ENCODE results near the gene LTO1. TPM values are rescaled to one million over a fixed set of nuclear protein-coding genes. Genes with fewer than 3 reads are reported as not detected.
"Not testable (repeated sequence)": the region's sequence is repeated elsewhere in the genome, so short reads cannot be mapped to it uniquely, and the experiment has no call there.

LTO1 gene
- total RNA-seq, 1 donor: 19.0 TPM

DNA sequence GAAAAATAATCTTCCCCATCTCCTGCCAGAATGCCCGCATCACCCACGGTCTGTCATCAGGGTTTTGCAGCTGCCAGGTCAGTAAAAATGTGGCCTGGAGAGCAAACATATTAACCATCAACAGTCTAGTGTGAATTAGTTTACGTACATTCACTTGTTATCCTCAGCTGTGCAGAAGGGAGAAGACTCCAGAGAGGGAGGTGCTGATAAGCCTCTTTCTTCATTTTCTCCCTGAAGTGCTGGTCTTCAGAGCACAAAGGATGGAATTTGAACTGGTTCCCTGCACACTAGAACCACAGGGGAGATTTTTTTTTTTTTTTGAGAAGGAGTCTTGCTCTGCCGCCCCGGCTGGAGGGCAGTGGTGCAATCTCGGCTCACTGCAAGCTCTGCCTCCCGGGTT, 20.4 kb upstream of the LTO1 start:
- no peak for DNase-seq (ENCODE audit: low read depth)
- TF ChIP-seq, protein P1, sequence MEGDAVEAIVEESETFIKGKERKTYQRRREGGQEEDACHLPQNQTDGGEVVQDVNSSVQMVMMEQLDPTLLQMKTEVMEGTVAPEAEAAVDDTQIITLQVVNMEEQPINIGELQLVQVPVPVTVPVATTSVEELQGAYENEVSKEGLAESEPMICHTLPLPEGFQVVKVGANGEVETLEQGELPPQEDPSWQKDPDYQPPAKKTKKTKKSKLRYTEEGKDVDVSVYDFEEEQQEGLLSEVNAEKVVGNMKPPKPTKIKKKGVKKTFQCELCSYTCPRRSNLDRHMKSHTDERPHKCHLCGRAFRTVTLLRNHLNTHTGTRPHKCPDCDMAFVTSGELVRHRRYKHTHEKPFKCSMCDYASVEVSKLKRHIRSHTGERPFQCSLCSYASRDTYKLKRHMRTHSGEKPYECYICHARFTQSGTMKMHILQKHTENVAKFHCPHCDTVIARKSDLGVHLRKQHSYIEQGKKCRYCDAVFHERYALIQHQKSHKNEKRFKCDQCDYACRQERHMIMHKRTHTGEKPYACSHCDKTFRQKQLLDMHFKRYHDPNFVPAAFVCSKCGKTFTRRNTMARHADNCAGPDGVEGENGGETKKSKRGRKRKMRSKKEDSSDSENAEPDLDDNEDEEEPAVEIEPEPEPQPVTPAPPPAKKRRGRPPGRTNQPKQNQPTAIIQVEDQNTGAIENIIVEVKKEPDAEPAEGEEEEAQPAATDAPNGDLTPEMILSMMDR (IDR thresholded peaks at IDR 0.05; ENCODE audit: insufficient read depth, low read depth, low read length): no peak
- H3K4me3 ChIP-seq (ENCODE audit: low read depth, low read length): no peak overlapping the region

DNA sequence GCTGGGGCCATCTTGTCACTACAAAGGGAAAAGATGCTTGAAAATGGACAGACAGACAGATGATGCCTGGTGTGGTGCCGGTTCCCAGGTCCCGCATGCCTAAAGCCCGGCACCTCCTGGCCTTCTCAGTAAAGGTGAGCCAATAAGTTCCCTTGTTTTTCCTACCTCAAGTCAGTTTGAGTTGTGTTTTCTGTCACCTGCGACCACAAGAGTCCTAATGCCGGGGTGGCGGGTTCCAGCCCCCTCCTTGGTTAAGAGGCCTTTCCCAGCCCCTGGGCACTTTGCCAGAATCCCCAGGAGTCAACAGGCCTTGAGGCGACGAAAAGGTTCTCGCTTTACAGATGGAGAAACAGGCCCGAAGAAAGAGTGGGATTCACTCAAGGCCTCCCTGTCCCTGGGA, 19.6 kb upstream of the LTO1 start:
- TF ChIP-seq, protein P1 (IDR thresholded peaks at IDR 0.05; ENCODE audit: insufficient read depth, low read depth, low read length): no peak
- H3K4me3 ChIP-seq (ENCODE audit: low read depth, low read length): no peak overlapping the region
- no peak for DNase-seq (ENCODE audit: low read depth)

- H3K4me3 ChIP-seq (ENCODE audit: low read depth, low read length): no peak overlapping the region
- no peak for DNase-seq (ENCODE audit: low read depth)
- TF ChIP-seq, protein P1 (IDR thresholded peaks at IDR 0.05; ENCODE audit: insufficient read depth, low read depth, low read length): no peak
These were observed 17.3 kb upstream of the LTO1 start for GRCh38 chr11:69692422-69692821.

- no peak overlapping the region for H3K4me3 ChIP-seq (ENCODE audit: low read depth, low read length)
- peak; percentile 63 for DNase-seq (ENCODE audit: low read depth)
- TF ChIP-seq, protein P1 (IDR thresholded peaks at IDR 0.05; ENCODE audit: insufficient read depth, low read depth, low read length): no peak
These were observed 16.3 kb upstream of the LTO1 start for GRCh38 chr11:69691463-69691862.

DNA sequence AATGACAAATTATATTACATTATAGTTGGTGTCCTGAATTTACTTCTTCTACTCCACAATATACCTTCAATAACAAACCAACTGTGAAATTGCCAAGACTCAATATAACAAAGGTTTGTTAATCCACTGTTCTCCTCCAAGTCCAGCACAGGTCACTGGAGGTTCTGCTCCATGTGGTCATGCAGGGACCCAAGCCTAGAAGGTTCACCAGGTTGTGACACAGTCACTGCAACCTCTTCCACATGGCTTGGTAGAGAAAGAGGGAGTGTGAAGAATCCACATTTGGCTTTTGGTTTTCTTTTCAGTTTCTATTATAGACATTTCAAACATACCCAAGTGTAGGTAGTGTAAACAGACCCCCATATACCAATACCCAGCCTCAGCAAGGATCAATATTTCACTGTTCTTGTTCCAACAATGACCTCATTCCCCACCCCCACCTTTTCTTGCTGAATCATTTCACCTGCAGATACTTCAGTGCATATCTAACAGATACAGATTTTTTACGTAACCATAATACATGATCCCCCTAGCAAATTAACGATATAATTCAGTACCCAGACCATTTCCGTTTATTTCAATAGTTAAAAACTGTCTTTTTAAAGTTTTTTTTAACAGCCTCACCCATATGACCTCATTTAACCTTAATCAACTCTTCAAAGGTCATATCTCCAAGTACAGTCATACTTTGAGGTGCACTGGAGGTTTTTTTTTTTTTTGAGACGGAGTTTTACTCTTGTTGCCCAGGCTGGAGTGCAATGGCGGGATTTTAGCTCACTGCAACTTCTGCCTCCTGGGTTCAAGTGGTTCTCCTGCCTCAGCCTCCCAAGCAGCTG, 14.5 kb upstream of the LTO1 start:
- DNase-seq (ENCODE audit: low read depth): no peak
- TF ChIP-seq, protein P1 (IDR thresholded peaks at IDR 0.05; ENCODE audit: insufficient read depth, low read depth, low read length): no peak
- no peak overlapping the region for H3K4me3 ChIP-seq (ENCODE audit: low read depth, low read length)

DNA sequence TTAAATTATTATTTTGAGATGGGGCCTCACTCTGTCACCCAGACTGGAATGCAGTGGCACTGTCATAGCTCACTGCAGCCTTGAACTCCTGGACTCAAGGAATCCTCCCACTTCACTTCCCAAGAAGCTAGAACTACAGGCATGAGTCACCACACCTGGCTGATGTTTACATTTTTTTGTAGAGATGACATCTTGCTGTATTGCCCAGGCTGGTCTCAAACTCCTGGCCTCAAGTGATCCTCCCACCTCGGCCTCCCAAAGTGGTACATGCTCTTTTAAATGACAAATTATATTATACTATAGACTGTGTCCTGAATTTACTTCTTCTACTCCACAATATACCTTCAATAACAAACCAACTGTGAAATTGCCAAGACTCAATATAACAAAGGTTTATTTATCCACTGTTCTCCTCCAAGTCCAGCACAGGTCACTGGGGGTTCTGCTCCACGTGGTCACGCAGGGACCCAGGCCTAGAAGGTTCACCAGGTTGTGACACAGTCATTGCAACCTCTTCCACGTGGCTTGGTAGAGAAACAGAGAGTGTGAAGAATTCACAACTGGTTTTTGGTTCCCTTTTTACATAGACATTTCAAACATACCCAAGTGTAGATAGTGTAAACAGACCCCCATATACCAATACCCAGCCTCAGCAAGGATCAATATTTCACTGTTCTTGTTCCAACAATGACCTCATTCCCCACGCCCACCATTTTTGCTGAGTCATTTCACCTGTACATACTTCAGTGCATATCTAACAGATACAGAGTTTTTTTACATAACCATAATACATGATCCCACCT, 13.0 kb upstream of the LTO1 start:
- not testable (repeated sequence) for H3K4me3 ChIP-seq (ENCODE audit: low read depth, low read length); DNase-seq (ENCODE audit: low read depth)

- TF ChIP-seq, protein P1 (IDR thresholded peaks at IDR 0.05; ENCODE audit: insufficient read depth, low read depth, low read length): no peak
- H3K4me3 ChIP-seq (ENCODE audit: low read depth, low read length): no peak overlapping the region
- no peak for DNase-seq (ENCODE audit: low read depth)
These were observed 11.7 kb upstream of the LTO1 start for GRCh38 chr11:69686856-69687255.

All from fibroblast of villous mesenchyme (primary cell).